Measurements from ENCODE around the gene RAP2A. TPM values are rescaled to one million over a fixed set of nuclear protein-coding genes. Genes with fewer than 3 reads are reported as not detected.

Gene RAP2A
- total RNA-seq, 3 donors from 2014 or later (not counting 1 experiment from before 2014, with no cell fraction given), result 25.9 to 48.1 (median 30.9) TPM

DNA sequence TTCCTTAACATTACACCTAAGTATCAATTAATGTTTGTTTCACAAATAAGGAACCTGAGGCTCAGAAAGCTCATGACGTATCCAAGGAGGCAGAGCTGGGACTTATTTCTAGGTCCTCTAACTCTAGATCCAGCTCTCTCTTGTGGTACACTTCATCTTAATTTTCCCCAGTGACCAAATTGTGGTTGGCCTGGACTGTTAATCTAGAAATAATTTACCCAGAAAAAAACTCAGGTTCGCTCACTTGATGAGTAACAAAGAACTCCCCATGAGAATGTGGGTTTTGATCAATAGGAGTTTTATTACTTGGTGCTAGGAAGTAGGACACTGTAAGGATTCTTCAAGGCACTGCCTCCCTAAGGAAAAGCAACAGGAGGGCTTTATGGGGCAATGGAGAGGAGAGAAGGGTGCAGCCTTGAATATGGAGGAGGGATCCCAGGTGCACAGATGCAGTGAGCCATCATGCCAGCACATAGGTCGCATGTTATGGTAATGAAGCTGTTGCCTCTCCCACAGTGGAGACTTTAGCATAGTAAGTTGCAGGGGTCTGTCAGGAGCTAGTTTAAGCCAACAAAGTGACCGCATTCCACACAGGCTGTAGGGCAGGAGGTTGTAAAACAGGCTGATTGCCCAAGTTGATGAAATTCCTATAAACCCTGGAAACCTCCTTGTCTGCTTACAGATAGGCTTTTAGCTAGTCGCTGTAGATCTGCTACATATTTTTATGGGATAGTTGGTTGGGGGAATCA lies 14.7 kb downstream of the RAP2A start:
- Mint-ChIP-seq H3K4me3 (no peak overlapping the region), H3K9me3 (no peaks in the 10 kb centered on the region), H3K4me1 (peaks cover 26 to 40% of the 10 kb centered on the region in 2 donors), H3K27me3 (ENCODE audit: low read depth in 2 of 2) (no peaks in the 10 kb centered on the region), H3K36me3 (no peaks in the 10 kb centered on the region), H3K27ac (no peak overlapping the region)
- intact Hi-C loops (cut with micrococcal nuclease), result no loop called here
- no peaks in the 10 kb centered on the region for H3K4me1 ChIP-seq (ENCODE audit: control insufficient read depth, insufficient read depth, low read length)
- no peaks in the 10 kb centered on the region for H3K27me3 ChIP-seq (ENCODE audit: control insufficient read depth, insufficient read depth, low read length)
- H3K27ac ChIP-seq (ENCODE audit: low read length), result no peak overlapping the region
- TF ChIP-seq, protein P1, sequence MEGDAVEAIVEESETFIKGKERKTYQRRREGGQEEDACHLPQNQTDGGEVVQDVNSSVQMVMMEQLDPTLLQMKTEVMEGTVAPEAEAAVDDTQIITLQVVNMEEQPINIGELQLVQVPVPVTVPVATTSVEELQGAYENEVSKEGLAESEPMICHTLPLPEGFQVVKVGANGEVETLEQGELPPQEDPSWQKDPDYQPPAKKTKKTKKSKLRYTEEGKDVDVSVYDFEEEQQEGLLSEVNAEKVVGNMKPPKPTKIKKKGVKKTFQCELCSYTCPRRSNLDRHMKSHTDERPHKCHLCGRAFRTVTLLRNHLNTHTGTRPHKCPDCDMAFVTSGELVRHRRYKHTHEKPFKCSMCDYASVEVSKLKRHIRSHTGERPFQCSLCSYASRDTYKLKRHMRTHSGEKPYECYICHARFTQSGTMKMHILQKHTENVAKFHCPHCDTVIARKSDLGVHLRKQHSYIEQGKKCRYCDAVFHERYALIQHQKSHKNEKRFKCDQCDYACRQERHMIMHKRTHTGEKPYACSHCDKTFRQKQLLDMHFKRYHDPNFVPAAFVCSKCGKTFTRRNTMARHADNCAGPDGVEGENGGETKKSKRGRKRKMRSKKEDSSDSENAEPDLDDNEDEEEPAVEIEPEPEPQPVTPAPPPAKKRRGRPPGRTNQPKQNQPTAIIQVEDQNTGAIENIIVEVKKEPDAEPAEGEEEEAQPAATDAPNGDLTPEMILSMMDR (IDR thresholded peaks at IDR 0.05), result no peak
- ATAC-seq, result no peak
- 90% methylated on average over 5 of the region's 5 CpGs for WGBS (ENCODE audit: insufficient coverage)
- no peak overlapping the region for H3K4me3 ChIP-seq (ENCODE audit: low read length)
- no peaks in the 10 kb centered on the region for H3K9me3 ChIP-seq (ENCODE audit: control insufficient read depth, insufficient read depth, low read length)
- peaks cover 7% of the 10 kb centered on the region for H3K36me3 ChIP-seq (ENCODE audit: control insufficient read depth, insufficient read depth, low read length)
- DNase-seq, result no peak

DNA sequence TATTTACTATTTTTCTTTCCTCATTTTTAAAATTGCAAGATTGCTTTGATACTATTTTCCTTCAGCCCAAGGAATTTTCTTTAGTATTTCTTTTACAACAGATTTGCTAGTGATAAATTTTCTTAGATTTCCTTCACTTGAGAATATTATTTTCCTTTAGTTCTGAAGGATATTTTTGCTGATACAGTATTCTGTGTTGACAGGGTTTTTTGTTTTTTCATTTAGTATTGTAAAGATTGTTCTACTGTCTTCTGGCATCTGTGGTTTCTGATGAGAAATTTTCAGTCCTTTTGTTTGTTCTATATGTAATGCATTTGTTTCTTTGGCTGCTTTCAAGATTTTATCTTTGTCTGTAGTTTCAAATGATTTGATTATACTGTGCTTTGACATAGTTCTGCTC lies 20.7 kb downstream of the RAP2A start:
- H3K4me3 Mint-ChIP-seq, result no peak overlapping the region
- H3K9me3 Mint-ChIP-seq, result peaks cover 0 to 3% of the 10 kb centered on the region in 2 donors
- H3K9me3 ChIP-seq (ENCODE audit: control insufficient read depth, insufficient read depth, low read length), result no peaks in the 10 kb centered on the region
- H3K27me3 ChIP-seq (ENCODE audit: control insufficient read depth, insufficient read depth, low read length), result no peaks in the 10 kb centered on the region
- no peak overlapping the region for H3K27ac Mint-ChIP-seq
- H3K36me3 Mint-ChIP-seq, result peaks cover 17% of the 10 kb centered on the region
- intact Hi-C loops (cut with micrococcal nuclease), result no loop called here
- no peak overlapping the region for H3K4me3 ChIP-seq (ENCODE audit: low read length)
- no peak for DNase-seq
- peaks cover 5% of the 10 kb centered on the region for H3K36me3 ChIP-seq (ENCODE audit: control insufficient read depth, insufficient read depth, low read length)
- no peak for ATAC-seq
- TF ChIP-seq, protein P1 (IDR thresholded peaks at IDR 0.05), result no peak
- peaks cover 32 to 40% of the 10 kb centered on the region in 2 donors for H3K4me1 Mint-ChIP-seq
- no peaks in the 10 kb centered on the region for H3K27me3 Mint-ChIP-seq (ENCODE audit: low read depth in 2 of 2)
- no peak overlapping the region for H3K27ac ChIP-seq (ENCODE audit: low read length)
- H3K4me1 ChIP-seq (ENCODE audit: control insufficient read depth, insufficient read depth, low read length), result peaks cover 4% of the 10 kb centered on the region

DNA sequence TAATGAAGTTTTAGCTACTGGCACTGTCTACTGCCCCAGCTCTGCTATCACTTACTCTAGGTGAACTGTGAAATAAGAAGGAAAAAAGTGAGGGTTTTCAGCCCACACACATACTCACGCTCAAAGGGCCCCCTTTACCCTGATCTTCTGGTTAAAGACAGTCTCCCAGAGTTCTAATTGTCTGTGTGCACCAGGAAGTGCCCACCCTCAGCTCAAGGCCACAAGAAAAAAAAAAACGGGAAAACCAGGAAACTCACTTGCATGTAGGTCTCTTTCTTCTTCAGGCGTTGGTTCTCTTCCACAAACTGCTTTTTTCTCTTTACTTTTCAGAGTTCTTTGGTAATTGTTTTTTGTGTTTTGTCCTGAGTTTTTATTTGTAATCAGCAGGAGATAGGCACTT lies 22.1 kb downstream of the RAP2A start:
- 75% methylated on average over 1 of the region's 3 CpGs for WGBS (ENCODE audit: insufficient coverage)
- no peaks in the 10 kb centered on the region for H3K9me3 ChIP-seq (ENCODE audit: control insufficient read depth, insufficient read depth, low read length)
- TF ChIP-seq, protein P1 (IDR thresholded peaks at IDR 0.05), result no peak
- H3K4me3 ChIP-seq (ENCODE audit: low read length), result no peak overlapping the region
- no peak for DNase-seq
- H3K36me3 ChIP-seq (ENCODE audit: control insufficient read depth, insufficient read depth, low read length), result peaks cover 5% of the 10 kb centered on the region
- no peak for ATAC-seq
- Mint-ChIP-seq H3K36me3 (peaks cover 17% of the 10 kb centered on the region), H3K4me3 (no peak overlapping the region), H3K9me3 (peaks cover 0 to 3% of the 10 kb centered on the region in 2 donors), H3K27ac (peak overlapping the region in 1 of 2 donors; percentile 29), H3K27me3 (ENCODE audit: low read depth in 2 of 2) (no peaks in the 10 kb centered on the region), H3K4me1 (peaks cover 44 to 52% of the 10 kb centered on the region in 2 donors)
- intact Hi-C loops (cut with micrococcal nuclease), result no loop called here
- peaks cover 8% of the 10 kb centered on the region for H3K4me1 ChIP-seq (ENCODE audit: control insufficient read depth, insufficient read depth, low read length)
- no peak overlapping the region for H3K27ac ChIP-seq (ENCODE audit: low read length)
- H3K27me3 ChIP-seq (ENCODE audit: control insufficient read depth, insufficient read depth, low read length), result no peaks in the 10 kb centered on the region
